K562 (cell line): ENCODE measurements around the gene KCNMB1. TPM values are rescaled to one million over a fixed set of nuclear protein-coding genes. Genes with fewer than 3 reads are reported as not detected.

Source experiments
- CUX1 ChIP-seq: fragments of 200-800 bp; sonication (Bioruptor generic); IDR thresholded peaks from 2 replicates; pipeline ENCODE4 v1.6.1; 2016; ENCODE audit warnings: missing genetic modification characterization, missing compliant biosample characterization
- MNT ChIP-seq, 2 experiments: fragments of 450-650 bp; conservative IDR thresholded peaks; 2 replicates each; pipeline ENCODE4 v1.6.1; 2017; ENCODE audit warnings: mild to moderate bottlenecking in 2 of 2, moderate library complexity in 2 of 2
- MTA2 ChIP-seq: fragments of 450-650 bp; IDR thresholded peaks from 2 replicates; pipeline ENCODE4 v1.6.1; 2016; ENCODE audit warnings: low read depth
- PHB2 ChIP-seq: fragments of 450-650 bp; IDR thresholded peaks from 2 replicates; pipeline ENCODE4 v1.6.1; 2017; ENCODE audit warnings: low read depth
- SRSF9 ChIP-seq: fragments of 200-400 bp; formaldehyde crosslinking; IDR thresholded peaks from 2 replicates; pipeline ENCODE4 v1.6.1; 2017; ENCODE audit warnings: low read depth, low read length, borderline replicate concordance
- ZNF280B ChIP-seq: fragments of 250-450 bp; sonication (Bioruptor Pico); IDR thresholded peaks from 2 replicates; pipeline ENCODE4 v1.5.1; 2021; ENCODE audit warnings: mild to moderate bottlenecking
- polyA plus RNA-seq, 8 experiments: library from polyadenylated mRNA; depleted of rRNA in 4 of 8; stranded (reverse) in 5 of 8; unstranded in 3 of 8; fragments of >200 nt; fragmentation: Nextera tagmentation in 2 of 8; fragmentation: Illumina TruSeq in 1 of 8; extraction: Ambion mirVana in 2 of 8; extraction: Trizol in 1 of 8; gene quantifications; 2 replicates each; pipeline versions ENCODE4 v1.2.1 to v1.2.3, GENCODE V29; 2011 to 2014; ENCODE audit warnings: inconsistent platforms in 1 of 8, missing spikeins in 1 of 8
- total RNA-seq, 7 experiments: library from RNA; depleted of rRNA in 6 of 7; stranded (reverse); fragments of >200 nt in 6 of 7; fragmentation: Illumina TruSeq in 2 of 7; extraction: Trizol in 2 of 7; gene quantifications; 2 replicates each; pipeline versions ENCODE4 v1.2.1 to v1.2.3, GENCODE V29; 2011 to 2021; ENCODE audit warnings: low replicate concordance in 1 of 7

The KCNMB1 gene
- total and polyA plus RNA-seq, 9 of the 15 experiments (the other 6 are each of a cell fraction or from before 2014, with no cell fraction given): not detected

GRCh38 chr5:170365831-170366230, 23.3 kb downstream of the KCNMB1 start (continued):
- TF ChIP-seq CUX1 (CRISPR knock-in tag) (no peak), PHB2 (no peak), ZNF280B (CRISPR knock-in tag) (no peak), MNT (conservative IDR thresholded peaks at IDR 0.05) (no peak), MTA2 (no peak), SRSF9 (no peak)
